HUES64 (cell line): ENCODE results near the gene F8A3. TPM values are rescaled to one million over a fixed set of nuclear protein-coding genes. Genes with fewer than 3 reads are reported as not detected.
"Not testable (repeated sequence)": the region's sequence is repeated elsewhere in the genome, so short reads cannot be mapped to it uniquely, and the experiment has no call there.

Experiments used
- H3K27ac ChIP-seq: 2 replicates; pipeline ENCODE4 v1.7.0; 2013; ENCODE audit warnings: low read depth, low read length, inconsistent platforms
- H3K27me3 ChIP-seq: 2 replicates; pipeline ENCODE4 v1.6.1; 2013; ENCODE audit warnings: mild to moderate bottlenecking, low read length; ENCODE audit not compliant: insufficient read depth
- H3K36me3 ChIP-seq: 2 replicates; pipeline ENCODE4 v1.6.1; 2013; ENCODE audit warnings: mild to moderate bottlenecking, low read length; ENCODE audit not compliant: insufficient read depth
- H3K4me1 ChIP-seq: 2 replicates; pipeline ENCODE4 v1.6.1; 2013; ENCODE audit warnings: mild to moderate bottlenecking, low read length, moderate library complexity; ENCODE audit not compliant: insufficient read depth
- H3K4me3 ChIP-seq: 2 replicates; pipeline ENCODE4 v1.5.1; 2013; ENCODE audit warnings: mild to moderate bottlenecking, low read length, moderate library complexity
- H3K9ac ChIP-seq: 2 replicates; pipeline ENCODE4 v1.6.1; 2013; ENCODE audit warnings: mild to moderate bottlenecking, low read depth, low read length
- H3K9me3 ChIP-seq: 2 replicates; pipeline ENCODE4 v1.6.1; 2013; ENCODE audit warnings: low read depth, low read length; ENCODE audit not compliant: insufficient read depth
- WGBS: fragments of 150-250, 120-280 bp; methylation state at CpG from one replicate; pipeline ENCODE4 v1.1.7; 2013; ENCODE audit warnings: missing lambda C conversion rate; 5-methylcytosine and 5-hydroxymethylcytosine counted together
- polyA plus RNA-seq, 2 experiments: library from polyadenylated mRNA; stranded (reverse); fragments of 50-300 nt; gene quantifications; one replicate each; pipeline ENCODE4 v1.2.3, GENCODE V29; 2013

The F8A3 gene
- 1.9 TPM for polyA plus RNA-seq (2013, experiment 1 of 2)
- polyA plus RNA-seq (2013, experiment 2 of 2) = 1.1 TPM

DNA sequence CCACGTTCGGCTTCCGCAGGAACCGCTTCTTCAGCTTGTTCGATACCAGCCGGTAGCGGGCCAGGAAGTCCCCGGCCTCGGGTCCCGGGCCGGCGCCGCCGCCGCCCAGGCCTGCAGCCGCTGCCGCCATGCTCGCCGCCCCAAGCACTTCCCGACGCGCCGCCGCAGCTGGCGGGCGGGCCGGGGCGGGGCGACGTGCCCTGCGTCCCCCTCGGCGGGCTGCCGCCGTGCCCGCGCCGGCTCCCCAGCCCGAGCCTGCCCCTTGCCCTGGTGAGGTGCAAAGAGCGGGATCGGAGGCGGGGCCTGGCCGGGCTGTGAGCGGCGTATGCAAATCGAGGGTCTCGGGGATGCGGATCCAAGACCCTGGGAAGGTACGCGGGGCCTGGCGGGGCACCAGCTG lies at the start of gene F8A3:
TSS of gene F8A3 (minus strand) at position 150 of the 400 bp plus-strand sequence. CDS start at position 130, 20 bp downstream.
- not testable (repeated sequence) for H3K9me3 ChIP-seq, H3K27me3 ChIP-seq
- WGBS = no CpG with 5 or more reads among the region's 51 CpGs

DNA sequence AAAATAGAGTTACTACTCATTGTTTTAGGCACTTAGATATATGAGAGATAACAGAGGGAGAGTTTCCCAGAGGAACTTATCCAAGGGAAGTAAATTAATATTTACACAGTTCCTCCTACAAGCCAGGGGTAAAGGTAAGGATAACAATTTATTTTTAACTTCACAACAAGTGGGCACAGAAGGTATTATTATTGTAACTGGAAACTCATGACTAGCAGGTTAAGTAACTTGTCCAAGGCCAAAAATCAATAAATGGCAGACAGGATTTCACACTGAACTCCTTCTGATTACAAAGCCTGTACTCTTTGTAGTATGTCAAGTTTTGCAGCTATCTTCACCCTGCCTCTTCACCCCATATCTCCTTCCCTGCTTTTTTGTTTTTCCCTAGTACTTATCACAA lies 46.9 kb upstream of the F8A3 start:
- no peaks in the 10 kb centered on the region for H3K9me3 ChIP-seq
- 0 out of 2 replicates have a peak, but pooled peaks cover 6% of the 10 kb centered on the region for H3K36me3 ChIP-seq
- no peaks in the 10 kb centered on the region for H3K27me3 ChIP-seq
- H3K4me1 ChIP-seq = no peaks in the 10 kb centered on the region
- H3K4me3 ChIP-seq = no peak overlapping the region
- H3K9ac ChIP-seq = no peak overlapping the region
- H3K27ac ChIP-seq = no peak overlapping the region

More for the DNA sequence above, at the start of gene F8A3:
- H3K4me1 ChIP-seq, H3K36me3 ChIP-seq, H3K9ac ChIP-seq, H3K4me3 ChIP-seq, H3K27ac ChIP-seq: not testable (repeated sequence)

DNA sequence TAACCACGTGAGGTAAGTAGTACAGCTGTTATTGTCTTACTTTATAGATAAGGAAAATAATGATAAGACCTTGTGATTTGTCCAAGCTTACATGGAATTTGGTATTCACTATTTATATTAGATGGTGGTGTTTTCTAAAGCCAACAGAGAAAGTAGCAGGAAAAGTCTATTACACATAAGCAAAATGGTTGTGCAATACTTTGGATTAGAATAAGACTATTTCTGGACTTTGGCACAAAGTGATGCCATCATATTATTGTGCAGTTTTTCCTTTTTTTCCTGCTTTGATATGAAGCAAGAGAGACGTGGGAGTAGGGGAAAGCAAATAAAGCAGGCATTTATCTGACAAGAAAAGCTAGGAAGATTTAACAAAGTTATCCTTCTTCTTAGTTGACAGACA lies 36.7 kb upstream of the F8A3 start:
- H3K9me3 ChIP-seq, H3K27ac ChIP-seq, H3K36me3 ChIP-seq, H3K27me3 ChIP-seq, H3K9ac ChIP-seq, H3K4me1 ChIP-seq, H3K4me3 ChIP-seq: not testable (repeated sequence)
- WGBS = no CpG with 5 or more reads among the region's 2 CpGs

DNA sequence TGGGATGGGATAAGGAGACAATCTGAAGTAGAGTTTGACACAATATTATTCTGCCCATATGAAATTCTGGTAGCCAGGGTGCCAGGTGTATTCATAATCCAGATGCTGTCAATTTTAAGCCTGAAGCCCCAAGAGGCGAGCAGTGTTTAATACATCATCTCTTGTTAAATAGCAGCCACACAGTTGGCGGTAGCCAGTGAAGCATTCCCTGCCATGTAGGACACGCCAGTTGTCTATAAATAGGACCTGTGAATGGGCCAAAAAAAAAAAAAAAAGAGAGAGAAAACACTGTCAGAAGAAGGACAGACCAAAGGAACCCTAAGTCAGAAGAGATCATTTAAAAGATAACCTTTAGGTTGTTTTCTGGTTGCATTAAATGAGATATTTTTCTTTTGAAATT lies 33.0 kb upstream of the F8A3 start:
- not testable (repeated sequence) for H3K9me3 ChIP-seq, H3K4me1 ChIP-seq, H3K4me3 ChIP-seq, H3K36me3 ChIP-seq, H3K9ac ChIP-seq, H3K27me3 ChIP-seq, H3K27ac ChIP-seq
- no CpG with 5 or more reads among the region's 3 CpGs for WGBS

DNA sequence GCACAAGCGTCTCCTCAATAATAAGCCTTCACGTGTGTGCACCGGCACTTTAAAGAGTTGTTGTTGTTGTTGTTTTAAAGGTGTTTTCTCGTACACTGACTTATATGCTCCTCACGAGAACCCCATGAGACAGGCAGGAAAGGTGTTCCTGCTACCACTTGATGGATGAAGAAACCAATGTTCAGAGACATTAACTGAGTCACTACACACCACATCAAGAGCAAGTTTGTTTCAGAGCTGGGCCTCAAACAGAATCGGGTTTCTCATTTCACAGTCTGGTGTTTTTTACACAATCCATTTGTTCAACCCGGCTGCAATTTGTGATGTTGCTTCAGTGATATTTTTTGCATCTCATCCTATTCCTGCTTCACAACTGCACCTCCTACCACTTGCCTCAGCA lies 18.7 kb upstream of the F8A3 start:
- no CpG with 5 or more reads among the region's 7 CpGs for WGBS
- not testable (repeated sequence) for H3K4me3 ChIP-seq, H3K9ac ChIP-seq, H3K4me1 ChIP-seq, H3K27me3 ChIP-seq, H3K9me3 ChIP-seq, H3K27ac ChIP-seq, H3K36me3 ChIP-seq

DNA sequence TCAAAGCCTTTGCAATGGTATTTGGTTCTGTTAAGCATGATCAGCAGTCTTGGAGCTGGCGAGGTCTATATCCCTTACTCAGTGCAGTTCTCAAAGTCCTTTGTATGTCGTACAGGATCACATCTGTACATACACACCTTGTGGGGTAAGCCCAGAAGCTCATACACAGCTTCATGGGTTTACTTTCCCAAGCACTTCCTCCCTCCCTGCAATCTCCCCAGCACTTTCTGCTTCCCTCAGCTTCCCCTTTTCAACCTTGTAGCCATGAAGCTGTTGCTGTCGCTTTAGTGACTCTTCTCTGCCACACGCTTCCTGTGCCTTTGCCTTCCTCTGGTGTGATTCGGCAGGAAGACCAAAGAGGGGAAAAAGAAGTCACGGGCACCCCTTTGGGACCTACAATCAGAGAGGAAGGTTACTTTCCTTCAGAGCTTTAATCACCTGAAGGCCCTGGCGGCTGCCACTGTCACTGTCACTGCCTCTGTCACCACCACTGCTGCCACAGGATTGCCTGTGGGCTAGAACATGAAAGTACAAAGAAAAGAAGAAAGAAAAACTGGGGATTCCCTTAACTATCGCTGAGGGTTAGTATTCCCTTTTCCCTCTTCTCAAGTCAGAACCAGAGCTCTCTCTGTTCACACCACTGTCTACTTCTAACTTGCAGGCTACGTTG lies 8.0 kb upstream of the F8A3 start:
- H3K9ac ChIP-seq, H3K36me3 ChIP-seq, H3K9me3 ChIP-seq, H3K27ac ChIP-seq, H3K27me3 ChIP-seq, H3K4me1 ChIP-seq, H3K4me3 ChIP-seq: not testable (repeated sequence)
- no CpG with 5 or more reads among the region's 9 CpGs for WGBS

DNA sequence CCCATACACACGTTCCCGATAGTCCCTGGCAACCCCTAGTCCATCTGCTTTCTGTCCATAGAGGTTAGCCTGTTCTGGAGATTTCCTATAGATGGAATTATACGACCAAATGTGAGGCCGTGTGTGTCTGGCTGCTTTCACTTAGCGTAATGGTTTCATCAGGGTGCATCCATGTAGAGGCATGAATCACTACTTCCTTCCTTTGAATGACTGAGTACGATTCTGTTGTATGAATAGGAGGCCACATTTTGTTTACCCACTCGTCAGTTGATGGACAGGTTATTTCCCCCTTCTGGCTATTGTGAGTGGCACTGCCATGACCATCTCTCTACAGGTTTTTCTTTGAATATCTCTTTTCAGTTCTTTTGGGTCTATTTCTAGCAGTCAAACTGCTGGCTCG lies 2.1 kb upstream of the F8A3 start:
- not testable (repeated sequence) for H3K27ac ChIP-seq, H3K9me3 ChIP-seq, H3K4me3 ChIP-seq, H3K27me3 ChIP-seq, H3K36me3 ChIP-seq, H3K9ac ChIP-seq, H3K4me1 ChIP-seq
- WGBS = no CpG with 5 or more reads among the region's 8 CpGs

DNA sequence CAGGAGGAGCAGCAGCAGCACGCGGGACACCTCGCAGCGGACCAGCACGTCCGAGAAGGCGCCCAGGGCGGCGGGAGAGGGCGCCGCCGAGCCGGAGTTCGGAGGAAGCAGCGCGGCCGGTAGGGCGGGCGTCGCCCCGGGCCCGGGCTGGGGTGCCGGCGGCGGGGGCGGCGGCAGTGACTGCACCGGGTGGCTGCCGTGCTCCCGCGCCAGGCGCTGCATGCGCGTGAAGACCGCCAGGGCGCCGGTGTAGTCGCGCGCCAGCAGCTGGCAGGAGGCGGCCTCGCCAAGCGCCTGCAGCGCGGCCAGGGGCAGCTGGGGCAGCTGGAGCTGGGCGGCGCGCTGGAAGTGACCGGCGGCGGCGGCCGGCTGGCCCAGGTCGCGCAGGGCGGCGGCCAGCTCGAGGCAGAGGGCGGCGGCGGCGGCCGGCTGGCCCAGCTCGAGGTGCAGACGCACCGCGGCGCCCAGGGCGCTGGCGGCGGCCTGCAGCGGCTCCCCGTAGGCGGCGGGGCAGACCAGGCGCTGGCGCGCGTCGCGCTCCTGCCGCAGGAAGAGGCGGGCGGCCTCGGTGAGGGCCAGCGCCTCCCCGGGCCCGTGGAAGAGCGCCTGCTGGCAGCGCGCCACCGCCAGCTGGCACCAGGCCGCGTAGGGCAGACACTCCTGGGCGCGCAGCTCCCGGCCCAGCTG lies 516 bp downstream of the F8A3 start:
- not testable (repeated sequence) for H3K4me1 ChIP-seq, H3K9ac ChIP-seq, H3K36me3 ChIP-seq, H3K27ac ChIP-seq, H3K4me3 ChIP-seq, H3K9me3 ChIP-seq, H3K27me3 ChIP-seq
- WGBS = no CpG with 5 or more reads among the region's 97 CpGs

DNA sequence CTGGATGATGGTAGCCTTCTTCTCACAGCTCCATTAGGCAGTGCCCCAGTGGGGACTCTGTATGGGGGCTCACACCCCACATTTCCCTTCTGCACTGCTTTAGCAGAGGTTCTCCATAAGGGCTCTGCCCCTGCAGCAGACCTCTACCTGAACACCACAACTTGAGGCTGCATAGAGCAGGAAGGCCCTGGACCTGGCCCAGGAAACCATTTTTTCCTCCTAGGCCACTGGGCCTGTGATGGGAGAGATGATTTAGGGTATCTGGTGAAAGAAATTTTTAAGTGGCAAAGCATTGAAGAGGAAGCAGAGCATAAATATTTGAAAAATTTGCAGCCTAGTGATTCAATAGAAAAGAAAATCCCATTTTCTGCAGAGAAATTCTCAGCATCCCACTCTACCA lies 17.3 kb downstream of the F8A3 start:
- no peak overlapping the region for H3K9ac ChIP-seq
- H3K27ac ChIP-seq = no peak overlapping the region
- no peaks in the 10 kb centered on the region; the same call in none of the 2 replicates for H3K9me3 ChIP-seq
- H3K4me1 ChIP-seq = no peaks in the 10 kb centered on the region
- H3K36me3 ChIP-seq = no peaks in the 10 kb centered on the region
- H3K27me3 ChIP-seq = no peaks in the 10 kb centered on the region
- no peak overlapping the region for H3K4me3 ChIP-seq

DNA sequence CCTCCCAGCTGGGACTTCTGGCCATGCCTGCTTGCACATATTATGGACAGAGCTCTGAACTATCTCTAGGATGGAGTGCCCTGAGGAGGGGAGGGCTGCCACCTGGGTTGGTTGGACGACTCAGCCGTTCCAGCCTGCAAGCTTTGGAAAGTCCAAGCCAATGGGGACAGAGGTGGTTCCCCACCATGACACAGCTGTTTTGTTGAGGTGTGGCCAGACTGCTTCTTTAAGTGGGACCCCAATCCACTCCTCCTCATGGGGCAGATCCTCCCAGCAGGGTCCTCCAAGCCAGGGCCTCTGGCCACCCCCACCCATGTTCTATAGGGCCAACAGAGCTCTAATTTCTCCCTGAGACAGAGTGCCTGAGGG lies 22.7 kb downstream of the F8A3 start:
- Histone ChIP-seq H3K36me3 (no peaks in the 10 kb centered on the region), H3K4me3 (no peak overlapping the region), H3K4me1 (no peaks in the 10 kb centered on the region), H3K27me3 (no peaks in the 10 kb centered on the region), H3K27ac (no peak overlapping the region), H3K9ac (no peak overlapping the region), H3K9me3 (no peaks in the 10 kb centered on the region; the same call in 1 of the 2 replicates)
- 100% methylated on average over 2 of the region's 2 CpGs for WGBS

DNA sequence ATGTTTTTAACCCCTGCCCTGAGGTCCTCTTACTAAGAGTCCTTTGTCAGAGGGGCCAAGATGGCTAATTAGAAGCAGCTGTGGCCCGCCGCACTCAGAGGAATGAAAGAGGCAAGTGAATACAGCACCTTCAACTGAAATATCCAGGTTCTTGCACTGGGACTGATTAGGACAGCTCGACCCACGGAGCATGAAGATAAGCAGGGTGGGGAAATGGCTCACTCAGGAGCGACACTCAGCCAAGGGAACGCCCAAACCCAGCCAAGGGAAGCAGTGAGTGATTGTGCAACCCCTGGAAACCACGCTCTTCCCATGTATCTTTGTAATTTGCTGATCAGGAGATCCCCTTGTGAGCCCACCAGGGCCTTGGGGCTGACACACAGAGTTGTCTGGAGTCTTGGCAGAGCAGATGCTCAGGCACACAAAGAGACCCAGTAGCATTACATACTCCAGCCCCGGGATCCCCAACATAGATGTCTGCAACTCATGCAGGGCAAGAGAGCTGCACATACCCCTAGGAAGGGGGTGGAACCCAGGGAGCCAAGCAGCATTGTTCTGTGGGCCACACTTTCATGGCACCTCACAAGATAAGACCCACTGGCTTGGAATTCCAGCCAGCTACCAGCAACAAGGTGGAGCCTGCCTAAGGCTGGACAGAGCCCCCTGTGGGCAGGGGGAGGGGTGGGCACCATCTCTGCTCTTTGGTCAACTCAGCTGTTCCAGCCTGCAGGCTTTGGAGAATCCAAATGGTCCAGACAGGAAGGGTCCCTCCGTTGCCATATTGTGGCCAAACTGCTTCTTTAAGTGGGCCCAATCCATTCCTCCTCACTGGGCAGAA lies 23.3 kb downstream of the F8A3 start:
- H3K4me3 ChIP-seq = no peak overlapping the region
- no peaks in the 10 kb centered on the region for H3K4me1 ChIP-seq
- no peaks in the 10 kb centered on the region for H3K27me3 ChIP-seq
- no peak overlapping the region for H3K27ac ChIP-seq
- no peaks in the 10 kb centered on the region for H3K36me3 ChIP-seq
- H3K9me3 ChIP-seq = no peaks in the 10 kb centered on the region; the same call in 1 of the 2 replicates
- no peak overlapping the region for H3K9ac ChIP-seq
- 95% methylated on average over 9 of the region's 9 CpGs for WGBS
